Measurements from ENCODE around the gene COX5A. TPM values are rescaled to one million over a fixed set of nuclear protein-coding genes. Genes with fewer than 3 reads are reported as not detected.

COX5A gene
- 255 TPM for polyA plus RNA-seq (2013, experiment 1 of 2)
- 237 TPM for polyA plus RNA-seq (2013, experiment 2 of 2)

- WGBS, 2 experiments (ENCODE audit: insufficient coverage in 2 of 2): 0 to 1% methylated on average over 58 to 66 of the region's 85 CpGs
- Histone ChIP-seq H3K4me3 (ENCODE audit: extremely low read depth, insufficient read depth, low read length, poor library complexity, severe bottlenecking) (peak within 1 kb of the TSS; percentile 92), H3K36me3 (ENCODE audit: control insufficient read depth, insufficient read depth, low read length) (peaks cover 17% of the 10 kb centered on the region), H3K9me3 (ENCODE audit: control insufficient read depth, low read length) (no peaks in the 10 kb centered on the region), H3K4me1 (ENCODE audit: control insufficient read depth, insufficient read depth, low read length, poor library complexity, severe bottlenecking) (no peaks in the 10 kb centered on the region), H3K27ac (ENCODE audit: low read depth, low read length, severe bottlenecking) (peak within 1 kb of the TSS; percentile 91)
These were observed at the start of gene COX5A for GRCh38 chr15:74937590-74938371. Gene COX5A (minus strand): TSS chr15:74938073. CDS start chr15:74938014, 59 bp downstream.

GRCh38 chr15:74983725-74984231, 45.9 kb upstream of the COX5A start:
- no peak overlapping the region for H3K4me3 ChIP-seq (ENCODE audit: extremely low read depth, insufficient read depth, low read length, poor library complexity, severe bottlenecking)
- peaks cover 3% of the 10 kb centered on the region for H3K4me1 ChIP-seq (ENCODE audit: control insufficient read depth, insufficient read depth, low read length, poor library complexity, severe bottlenecking)
- H3K27ac ChIP-seq (ENCODE audit: low read depth, low read length, severe bottlenecking): no peak overlapping the region
- no peaks in the 10 kb centered on the region for H3K36me3 ChIP-seq (ENCODE audit: control insufficient read depth, insufficient read depth, low read length)
- WGBS, 2 experiments (ENCODE audit: insufficient coverage in 2 of 2): 65 to 75% methylated on average over 4 of the region's 4 CpGs
- no peaks in the 10 kb centered on the region for H3K9me3 ChIP-seq (ENCODE audit: control insufficient read depth, low read length)

GRCh38 chr15:74982183-74982582, 44.3 kb upstream of the COX5A start:
- Histone ChIP-seq H3K4me1 (ENCODE audit: control insufficient read depth, insufficient read depth, low read length, poor library complexity, severe bottlenecking) (peaks cover 13% of the 10 kb centered on the region), H3K9me3 (ENCODE audit: control insufficient read depth, low read length) (no peaks in the 10 kb centered on the region), H3K4me3 (ENCODE audit: extremely low read depth, insufficient read depth, low read length, poor library complexity, severe bottlenecking) (no peak overlapping the region), H3K27ac (ENCODE audit: low read depth, low read length, severe bottlenecking) (no peak overlapping the region), H3K36me3 (ENCODE audit: control insufficient read depth, insufficient read depth, low read length) (no peaks in the 10 kb centered on the region)
- WGBS, 2 experiments (ENCODE audit: insufficient coverage in 2 of 2): 83 to 91% methylated on average over 4 of the region's 5 CpGs

- Histone ChIP-seq H3K9me3 (ENCODE audit: control insufficient read depth, low read length) (no peaks in the 10 kb centered on the region), H3K27ac (ENCODE audit: low read depth, low read length, severe bottlenecking) (no peak overlapping the region), H3K4me3 (ENCODE audit: extremely low read depth, insufficient read depth, low read length, poor library complexity, severe bottlenecking) (no peak overlapping the region), H3K4me1 (ENCODE audit: control insufficient read depth, insufficient read depth, low read length, poor library complexity, severe bottlenecking) (peaks cover 13% of the 10 kb centered on the region), H3K36me3 (ENCODE audit: control insufficient read depth, insufficient read depth, low read length) (no peaks in the 10 kb centered on the region)
- 32% methylated on average over 3 of the region's 3 CpGs; no CpG with 5 or more reads in 1 of the 2 experiments for WGBS, 2 experiments (ENCODE audit: insufficient coverage in 2 of 2)
These were observed 40.6 kb upstream of the COX5A start for GRCh38 chr15:74978503-74978902.

GRCh38 chr15:74978077-74978476, 40.2 kb upstream of the COX5A start:
- Histone ChIP-seq H3K36me3 (ENCODE audit: control insufficient read depth, insufficient read depth, low read length) (no peaks in the 10 kb centered on the region), H3K4me1 (ENCODE audit: control insufficient read depth, insufficient read depth, low read length, poor library complexity, severe bottlenecking) (peaks cover 13% of the 10 kb centered on the region), H3K9me3 (ENCODE audit: control insufficient read depth, low read length) (no peaks in the 10 kb centered on the region), H3K4me3 (ENCODE audit: extremely low read depth, insufficient read depth, low read length, poor library complexity, severe bottlenecking) (no peak overlapping the region), H3K27ac (ENCODE audit: low read depth, low read length, severe bottlenecking) (peak overlapping the region; percentile 75)
- WGBS, 2 experiments (ENCODE audit: insufficient coverage in 2 of 2): 100% methylated on average over 1 of the region's 1 CpG; no CpG with 5 or more reads in 1 of the 2 experiments

GRCh38 chr15:74977599-74977998, 39.7 kb upstream of the COX5A start:
- 100% methylated on average over 1 of the region's 4 CpGs; no CpG with 5 or more reads in 1 of the 2 experiments for WGBS, 2 experiments (ENCODE audit: insufficient coverage in 2 of 2)
- Histone ChIP-seq H3K4me3 (ENCODE audit: extremely low read depth, insufficient read depth, low read length, poor library complexity, severe bottlenecking) (no peak overlapping the region), H3K36me3 (ENCODE audit: control insufficient read depth, insufficient read depth, low read length) (no peaks in the 10 kb centered on the region), H3K4me1 (ENCODE audit: control insufficient read depth, insufficient read depth, low read length, poor library complexity, severe bottlenecking) (peaks cover 13% of the 10 kb centered on the region), H3K27ac (ENCODE audit: low read depth, low read length, severe bottlenecking) (peak overlapping the region; percentile 75), H3K9me3 (ENCODE audit: control insufficient read depth, low read length) (no peaks in the 10 kb centered on the region)

- H3K4me1 ChIP-seq (ENCODE audit: control insufficient read depth, insufficient read depth, low read length, poor library complexity, severe bottlenecking): peaks cover 13% of the 10 kb centered on the region
- WGBS, 2 experiments (ENCODE audit: insufficient coverage in 2 of 2): 89 to 100% methylated on average over 1 of the region's 1 CpG
- no peak overlapping the region for H3K27ac ChIP-seq (ENCODE audit: low read depth, low read length, severe bottlenecking)
- H3K4me3 ChIP-seq (ENCODE audit: extremely low read depth, insufficient read depth, low read length, poor library complexity, severe bottlenecking): no peak overlapping the region
- no peaks in the 10 kb centered on the region for H3K9me3 ChIP-seq (ENCODE audit: control insufficient read depth, low read length)
- H3K36me3 ChIP-seq (ENCODE audit: control insufficient read depth, insufficient read depth, low read length): no peaks in the 10 kb centered on the region
These were observed 38.3 kb upstream of the COX5A start for GRCh38 chr15:74976159-74976558.

- WGBS, 2 experiments (ENCODE audit: insufficient coverage in 2 of 2): 77 to 94% methylated on average over 5 of the region's 5 CpGs
- H3K4me1 ChIP-seq (ENCODE audit: control insufficient read depth, insufficient read depth, low read length, poor library complexity, severe bottlenecking): peaks cover 9% of the 10 kb centered on the region
- H3K36me3 ChIP-seq (ENCODE audit: control insufficient read depth, insufficient read depth, low read length): no peaks in the 10 kb centered on the region
- H3K27ac ChIP-seq (ENCODE audit: low read depth, low read length, severe bottlenecking): no peak overlapping the region
- H3K4me3 ChIP-seq (ENCODE audit: extremely low read depth, insufficient read depth, low read length, poor library complexity, severe bottlenecking): no peak overlapping the region
- no peaks in the 10 kb centered on the region for H3K9me3 ChIP-seq (ENCODE audit: control insufficient read depth, low read length)
These were observed 29.8 kb upstream of the COX5A start for GRCh38 chr15:74967670-74968069.

- Histone ChIP-seq H3K4me1 (ENCODE audit: control insufficient read depth, insufficient read depth, low read length, poor library complexity, severe bottlenecking) (peaks cover 14% of the 10 kb centered on the region), H3K36me3 (ENCODE audit: control insufficient read depth, insufficient read depth, low read length) (no peaks in the 10 kb centered on the region), H3K9me3 (ENCODE audit: control insufficient read depth, low read length) (no peaks in the 10 kb centered on the region), H3K27ac (ENCODE audit: low read depth, low read length, severe bottlenecking) (peak overlapping the region; percentile 51), H3K4me3 (ENCODE audit: extremely low read depth, insufficient read depth, low read length, poor library complexity, severe bottlenecking) (no peak overlapping the region)
- WGBS, 2 experiments (ENCODE audit: insufficient coverage in 2 of 2): 15% methylated on average over 2 of the region's 3 CpGs; no CpG with 5 or more reads in 1 of the 2 experiments
These were observed 26.9 kb upstream of the COX5A start for GRCh38 chr15:74964794-74965193.

GRCh38 chr15:74963213-74963612, 25.3 kb upstream of the COX5A start:
- peaks cover 14% of the 10 kb centered on the region for H3K4me1 ChIP-seq (ENCODE audit: control insufficient read depth, insufficient read depth, low read length, poor library complexity, severe bottlenecking)
- WGBS, 2 experiments (ENCODE audit: insufficient coverage in 2 of 2): 86 to 90% methylated on average over 1 to 2 of the region's 4 CpGs
- no peak overlapping the region for H3K4me3 ChIP-seq (ENCODE audit: extremely low read depth, insufficient read depth, low read length, poor library complexity, severe bottlenecking)
- no peak overlapping the region for H3K27ac ChIP-seq (ENCODE audit: low read depth, low read length, severe bottlenecking)
- H3K9me3 ChIP-seq (ENCODE audit: control insufficient read depth, low read length): no peaks in the 10 kb centered on the region
- H3K36me3 ChIP-seq (ENCODE audit: control insufficient read depth, insufficient read depth, low read length): no peaks in the 10 kb centered on the region

- peaks cover 14% of the 10 kb centered on the region for H3K4me1 ChIP-seq (ENCODE audit: control insufficient read depth, insufficient read depth, low read length, poor library complexity, severe bottlenecking)
- 60 to 69% methylated on average over 1 to 2 of the region's 2 CpGs for WGBS, 2 experiments (ENCODE audit: insufficient coverage in 2 of 2)
- no peak overlapping the region for H3K4me3 ChIP-seq (ENCODE audit: extremely low read depth, insufficient read depth, low read length, poor library complexity, severe bottlenecking)
- H3K36me3 ChIP-seq (ENCODE audit: control insufficient read depth, insufficient read depth, low read length): no peaks in the 10 kb centered on the region
- no peaks in the 10 kb centered on the region for H3K9me3 ChIP-seq (ENCODE audit: control insufficient read depth, low read length)
- H3K27ac ChIP-seq (ENCODE audit: low read depth, low read length, severe bottlenecking): no peak overlapping the region
These were observed 24.8 kb upstream of the COX5A start for GRCh38 chr15:74962671-74963070.

Measured in mesodermal cell (in vitro differentiated cells).